IPS-18a (cell line): ENCODE data around the gene PVRIG.
"Not testable (repeated sequence)": the region's sequence is repeated elsewhere in the genome, so short reads cannot be mapped to it uniquely, and the experiment has no call there.

Source experiments
- H3K27ac ChIP-seq: one replicate; pipeline ENCODE4 v1.5.1; 2013; ENCODE audit warnings: low read length
- H3K27me3 ChIP-seq: one replicate; pipeline ENCODE4 v1.6.1; 2013; ENCODE audit warnings: mild to moderate bottlenecking, low read length; ENCODE audit not compliant: control insufficient read depth, insufficient read depth
- H3K36me3 ChIP-seq: one replicate; pipeline ENCODE4 v1.6.1; 2013; ENCODE audit warnings: low read depth, low read length; ENCODE audit not compliant: control insufficient read depth
- H3K4me1 ChIP-seq: one replicate; pipeline ENCODE4 v1.6.1; 2013; ENCODE audit warnings: low read depth, low read length; ENCODE audit not compliant: control insufficient read depth
- H3K4me3 ChIP-seq: one replicate; pipeline ENCODE4 v1.5.1; 2013; ENCODE audit warnings: low read length
- H3K9ac ChIP-seq: one replicate; pipeline ENCODE4 v1.6.1; 2013; ENCODE audit warnings: mild to moderate bottlenecking, low read length, moderate library complexity
- H3K9me3 ChIP-seq: one replicate; pipeline ENCODE4 v1.6.1; 2013; ENCODE audit warnings: low read depth, low read length; ENCODE audit not compliant: control insufficient read depth

PVRIG gene

GRCh38 chr7:100200693-100201092 is 19.1 kb upstream of the PVRIG start:
- H3K27me3 ChIP-seq = peaks cover 6% of the 10 kb centered on the region
- H3K4me3 ChIP-seq = no peak overlapping the region
- H3K36me3 ChIP-seq = no peaks in the 10 kb centered on the region
- H3K4me1 ChIP-seq = peaks cover 12% of the 10 kb centered on the region
- no peak overlapping the region for H3K27ac ChIP-seq
- H3K9me3 ChIP-seq = no peaks in the 10 kb centered on the region
- H3K9ac ChIP-seq = no peak overlapping the region

- Histone ChIP-seq H3K27ac (no peak overlapping the region), H3K36me3 (no peaks in the 10 kb centered on the region), H3K4me3 (no peak overlapping the region), H3K27me3 (peaks cover 6% of the 10 kb centered on the region), H3K4me1 (peaks cover 12% of the 10 kb centered on the region), H3K9me3 (no peaks in the 10 kb centered on the region), H3K9ac (no peak overlapping the region)
Measured at GRCh38 chr7:100204454-100204853, 15.3 kb upstream of the PVRIG start.

GRCh38 chr7:100208911-100209408 is 10.8 kb upstream of the PVRIG start:
- Histone ChIP-seq H3K36me3 (no peaks in the 10 kb centered on the region), H3K27ac (no peak overlapping the region), H3K9ac (no peak overlapping the region), H3K4me3 (no peak overlapping the region), H3K9me3 (no peaks in the 10 kb centered on the region), H3K27me3 (peaks cover 26% of the 10 kb centered on the region), H3K4me1 (no peaks in the 10 kb centered on the region)

- H3K4me3 ChIP-seq = no peak overlapping the region
- peaks cover 26% of the 10 kb centered on the region for H3K27me3 ChIP-seq
- no peaks in the 10 kb centered on the region for H3K9me3 ChIP-seq
- H3K27ac ChIP-seq = no peak overlapping the region
- H3K36me3 ChIP-seq = no peaks in the 10 kb centered on the region
- no peak overlapping the region for H3K9ac ChIP-seq
- no peaks in the 10 kb centered on the region for H3K4me1 ChIP-seq
Measured at GRCh38 chr7:100209493-100209892, 10.3 kb upstream of the PVRIG start.

GRCh38 chr7:100210805-100211204 is 8.9 kb upstream of the PVRIG start:
- Histone ChIP-seq H3K4me1 (no peaks in the 10 kb centered on the region), H3K27me3 (peaks cover 29% of the 10 kb centered on the region), H3K27ac (no peak overlapping the region), H3K9me3 (no peaks in the 10 kb centered on the region), H3K9ac (no peak overlapping the region), H3K4me3 (no peak overlapping the region), H3K36me3 (no peaks in the 10 kb centered on the region)

DNA sequence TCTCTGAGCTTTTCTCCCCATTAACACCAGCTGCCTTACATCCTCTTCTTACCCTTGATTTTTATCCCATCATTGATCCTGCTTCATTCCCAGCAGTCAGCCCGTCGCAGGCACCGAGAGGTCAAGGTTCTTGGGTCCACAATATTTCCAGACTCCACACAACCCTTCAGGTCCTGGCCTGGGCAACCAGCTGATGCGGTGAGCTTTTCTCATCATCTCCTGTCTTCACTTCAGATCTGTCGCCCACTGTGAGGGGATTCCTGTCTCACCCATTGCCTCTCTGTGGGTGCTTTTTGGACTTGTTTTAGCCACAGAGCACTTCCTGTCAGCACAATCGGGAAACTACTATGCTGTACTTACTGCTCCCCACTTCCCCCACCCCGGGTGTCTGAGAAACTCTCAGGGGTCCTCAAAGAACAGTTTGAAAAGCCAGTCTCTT is 8.4 kb upstream of the PVRIG start:
- Histone ChIP-seq H3K27me3 (peaks cover 29% of the 10 kb centered on the region), H3K4me1 (no peaks in the 10 kb centered on the region), H3K9me3 (no peaks in the 10 kb centered on the region), H3K27ac (no peak overlapping the region), H3K4me3 (no peak overlapping the region), H3K36me3 (no peaks in the 10 kb centered on the region), H3K9ac (no peak overlapping the region)

DNA sequence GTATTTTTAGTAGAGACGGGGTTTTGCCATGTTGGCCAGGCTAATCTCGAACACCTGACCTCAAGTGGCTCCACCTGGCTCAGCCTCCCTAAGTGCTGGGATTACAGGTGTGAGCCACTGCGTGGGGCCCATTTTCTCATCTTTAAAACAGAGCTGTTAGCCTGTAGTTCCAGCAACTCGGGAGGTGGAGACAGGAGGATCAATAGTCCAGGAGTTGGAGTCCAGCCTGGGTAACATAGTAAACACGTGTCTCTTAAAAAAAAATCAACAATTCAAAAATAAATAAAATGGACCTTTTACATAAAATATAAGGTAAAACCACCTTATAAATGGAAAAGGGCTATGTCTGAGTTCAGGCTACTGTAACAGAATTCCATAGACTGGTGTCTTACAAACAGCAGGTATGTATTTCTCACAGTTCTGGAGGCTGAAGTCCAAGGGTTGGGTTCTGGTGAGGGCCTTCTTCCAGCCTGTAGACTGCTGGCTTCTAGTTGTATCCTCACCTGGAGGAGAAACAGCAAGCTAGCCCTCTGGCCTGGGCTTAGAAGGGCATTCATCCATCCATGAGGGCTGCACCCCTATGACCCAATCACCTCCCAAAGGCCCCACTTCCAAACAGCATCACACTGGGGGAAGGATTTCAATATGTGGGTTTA is 7.0 kb upstream of the PVRIG start:
- Histone ChIP-seq H3K9me3 (no peaks in the 10 kb centered on the region), H3K4me1 (no peaks in the 10 kb centered on the region), H3K27ac (no peak overlapping the region), H3K4me3 (no peak overlapping the region), H3K27me3 (peaks cover 29% of the 10 kb centered on the region), H3K36me3 (no peaks in the 10 kb centered on the region), H3K9ac (no peak overlapping the region)

- no peaks in the 10 kb centered on the region for H3K9me3 ChIP-seq
- H3K27ac ChIP-seq = no peak overlapping the region
- H3K9ac ChIP-seq = no peak overlapping the region
- no peak overlapping the region for H3K4me3 ChIP-seq
- no peaks in the 10 kb centered on the region for H3K4me1 ChIP-seq
- peaks cover 29% of the 10 kb centered on the region for H3K27me3 ChIP-seq
- no peaks in the 10 kb centered on the region for H3K36me3 ChIP-seq
Measured at GRCh38 chr7:100213672-100214071, 6.1 kb upstream of the PVRIG start.

- not testable (repeated sequence) for H3K4me1 ChIP-seq, H3K36me3 ChIP-seq, H3K27ac ChIP-seq, H3K9ac ChIP-seq, H3K9me3 ChIP-seq, H3K4me3 ChIP-seq
- peaks cover 29% of the 10 kb centered on the region for H3K27me3 ChIP-seq
Measured at GRCh38 chr7:100214356-100214755, 5.4 kb upstream of the PVRIG start.

GRCh38 chr7:100215895-100216294 is 3.9 kb upstream of the PVRIG start:
- no peak overlapping the region for H3K9ac ChIP-seq
- no peaks in the 10 kb centered on the region for H3K9me3 ChIP-seq
- no peaks in the 10 kb centered on the region for H3K36me3 ChIP-seq
- no peak overlapping the region for H3K27ac ChIP-seq
- peaks cover 20% of the 10 kb centered on the region for H3K27me3 ChIP-seq
- no peak overlapping the region for H3K4me3 ChIP-seq
- no peaks in the 10 kb centered on the region for H3K4me1 ChIP-seq

DNA sequence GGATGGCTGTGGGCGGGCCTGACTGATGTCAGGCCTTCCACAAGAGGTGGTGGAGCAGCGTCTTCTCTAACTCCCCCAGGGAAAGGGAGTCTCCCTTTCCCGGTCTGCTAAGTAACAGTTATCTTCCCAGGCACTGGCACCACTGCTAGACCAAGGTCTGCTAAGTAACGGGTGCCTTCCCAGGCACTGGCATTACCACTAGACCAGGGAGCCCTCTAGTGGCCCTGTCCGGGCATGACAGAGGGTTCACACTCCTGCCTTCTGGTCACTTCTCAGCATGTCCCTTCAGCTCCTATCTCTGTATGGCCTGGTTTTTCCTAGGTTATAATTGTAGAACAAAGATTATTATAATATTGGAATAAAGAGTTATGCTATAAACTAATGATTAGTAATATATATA is 1.8 kb upstream of the PVRIG start:
- H3K9ac ChIP-seq, H3K4me3 ChIP-seq, H3K4me1 ChIP-seq, H3K36me3 ChIP-seq, H3K27ac ChIP-seq, H3K9me3 ChIP-seq: not testable (repeated sequence)
- H3K27me3 ChIP-seq = peaks cover 11% of the 10 kb centered on the region

DNA sequence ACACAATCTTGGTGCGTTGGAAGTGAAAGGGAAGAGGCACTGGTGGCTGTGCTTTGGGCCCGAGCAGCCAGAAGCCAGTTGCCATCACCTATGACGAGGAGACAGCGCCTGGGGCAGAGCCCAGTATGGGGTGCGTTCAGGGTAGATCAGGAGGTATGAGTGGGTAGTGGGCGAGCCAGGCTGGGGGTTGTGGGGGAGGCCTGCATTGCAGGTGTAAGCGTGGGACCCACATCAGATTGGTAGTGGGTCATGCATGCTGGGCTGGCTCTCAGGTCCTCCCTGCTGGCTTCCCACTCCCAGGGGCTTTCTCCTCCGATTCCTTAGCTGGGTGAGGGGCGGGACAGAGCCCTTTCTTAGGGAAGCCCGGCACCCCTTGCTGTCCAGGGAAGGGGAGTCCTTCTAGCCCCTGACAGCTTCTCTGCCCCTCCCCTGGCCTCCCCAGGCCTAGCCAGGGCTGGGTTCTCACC is 445 bp upstream of the PVRIG start:
- Histone ChIP-seq H3K4me1 (no peaks in the 10 kb centered on the region), H3K27ac (no peak overlapping the region), H3K4me3 (no peak overlapping the region), H3K36me3 (no peaks in the 10 kb centered on the region), H3K9ac (no peak overlapping the region), H3K27me3 (peaks cover 3% of the 10 kb centered on the region), H3K9me3 (no peaks in the 10 kb centered on the region)
